NCI-H2107 treated with DMSO at 0.1 percent for 48 hours (cell line): ENCODE results near the gene PGBD5.

Experiments used
- DNase-seq: peaks from one replicate; lab custom pipeline; 2025; ENCODE audit not compliant: unreplicated experiment; lab: John Stamatoyannopoulos, UW

Gene PGBD5

DNA sequence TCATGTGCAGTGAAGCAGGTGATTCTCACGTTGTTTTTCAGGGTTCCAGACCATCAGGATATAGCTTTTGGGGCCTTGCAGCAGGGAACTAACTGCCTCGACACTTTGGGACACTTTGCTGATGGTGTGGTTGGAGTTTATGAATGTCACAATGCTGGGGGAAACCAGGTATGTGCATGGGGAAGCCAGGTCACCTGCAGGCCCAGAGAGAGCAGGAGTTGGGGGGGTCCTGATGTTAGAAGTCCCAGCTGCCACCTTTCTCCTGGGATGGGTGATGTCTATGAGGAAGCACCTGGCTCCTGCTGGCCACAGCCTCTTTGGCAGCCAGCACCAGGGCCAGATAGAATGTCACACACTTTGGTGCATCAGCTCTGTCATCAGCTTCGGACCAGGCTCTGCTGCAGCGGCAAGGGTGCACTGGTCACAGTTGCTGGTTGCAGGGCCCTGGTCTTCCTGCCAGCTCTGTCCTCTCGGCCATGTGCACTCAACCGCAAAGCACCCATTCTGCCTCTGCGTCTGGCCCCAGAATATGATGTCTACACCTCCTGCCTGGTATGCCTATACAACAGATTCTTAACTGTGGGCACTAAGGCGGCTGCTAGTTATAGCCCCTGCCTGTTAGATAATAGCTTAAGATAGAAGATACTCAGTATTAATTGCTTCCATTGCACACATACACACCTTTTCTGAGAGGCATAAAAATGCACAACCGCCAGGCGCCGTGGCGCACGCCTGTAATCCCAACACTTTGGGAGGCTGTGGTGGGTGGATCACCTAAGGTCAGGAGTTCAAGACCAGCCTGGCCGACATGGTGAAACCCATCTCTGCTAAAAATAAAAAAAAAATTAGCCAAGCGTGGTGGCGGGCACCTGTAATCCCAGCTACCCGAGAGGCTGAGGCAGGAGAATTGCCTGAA lies 160.7 kb downstream of the PGBD5 start:
- DNase-seq: no peak
